HL-60 (cell line): ENCODE measurements around the gene GADD45A.

Experiments used
- POLR2AphosphoS5 ChIP-seq: IDR thresholded peaks from 2 replicates; pipeline ENCODE4 v1.6.1; 2012; ENCODE audit warnings: low read depth
- TF ChIP-seq, protein P1 (sequence below): IDR thresholded peaks from one replicate; pipeline ENCODE4 v1.5.1; 2011; ENCODE audit warnings: low read length, control low read depth, inconsistent platforms; ENCODE audit not compliant: insufficient read depth

DNA sequence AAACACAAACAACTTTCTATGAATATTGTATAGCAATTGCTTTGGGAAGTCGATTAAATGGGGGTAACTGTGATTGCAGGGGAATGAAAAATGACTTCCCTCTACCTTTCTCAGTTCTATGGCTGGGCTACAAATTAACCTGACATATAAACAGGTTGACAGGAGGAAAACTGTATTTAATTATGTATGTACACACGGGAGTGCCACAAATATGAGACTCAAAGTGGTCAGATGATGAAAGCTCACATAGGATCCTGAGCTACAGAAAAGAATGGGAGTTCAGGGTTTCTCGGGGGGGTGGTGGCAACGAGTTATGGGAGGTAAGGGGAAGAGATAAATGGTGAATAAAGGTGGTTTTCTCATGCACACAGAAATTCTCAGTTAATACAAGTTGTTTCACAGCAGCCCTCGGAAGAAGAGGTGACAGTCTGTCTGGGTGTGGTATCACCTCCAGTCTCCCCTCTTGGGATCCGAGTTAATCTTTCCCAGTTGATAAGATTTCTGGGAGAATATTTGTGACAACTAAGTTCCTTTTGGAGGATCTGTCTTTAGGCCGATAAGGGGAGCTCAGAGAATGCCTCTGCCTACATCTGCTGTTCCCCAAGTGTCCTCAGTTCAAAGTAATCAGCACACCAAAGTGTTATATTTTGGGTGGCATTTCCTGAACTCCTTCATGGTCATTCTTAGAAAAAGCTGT, 26.3 kb downstream of the GADD45A start:
- TF ChIP-seq, protein P1, sequence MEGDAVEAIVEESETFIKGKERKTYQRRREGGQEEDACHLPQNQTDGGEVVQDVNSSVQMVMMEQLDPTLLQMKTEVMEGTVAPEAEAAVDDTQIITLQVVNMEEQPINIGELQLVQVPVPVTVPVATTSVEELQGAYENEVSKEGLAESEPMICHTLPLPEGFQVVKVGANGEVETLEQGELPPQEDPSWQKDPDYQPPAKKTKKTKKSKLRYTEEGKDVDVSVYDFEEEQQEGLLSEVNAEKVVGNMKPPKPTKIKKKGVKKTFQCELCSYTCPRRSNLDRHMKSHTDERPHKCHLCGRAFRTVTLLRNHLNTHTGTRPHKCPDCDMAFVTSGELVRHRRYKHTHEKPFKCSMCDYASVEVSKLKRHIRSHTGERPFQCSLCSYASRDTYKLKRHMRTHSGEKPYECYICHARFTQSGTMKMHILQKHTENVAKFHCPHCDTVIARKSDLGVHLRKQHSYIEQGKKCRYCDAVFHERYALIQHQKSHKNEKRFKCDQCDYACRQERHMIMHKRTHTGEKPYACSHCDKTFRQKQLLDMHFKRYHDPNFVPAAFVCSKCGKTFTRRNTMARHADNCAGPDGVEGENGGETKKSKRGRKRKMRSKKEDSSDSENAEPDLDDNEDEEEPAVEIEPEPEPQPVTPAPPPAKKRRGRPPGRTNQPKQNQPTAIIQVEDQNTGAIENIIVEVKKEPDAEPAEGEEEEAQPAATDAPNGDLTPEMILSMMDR = no peak
- no peak for TF ChIP-seq POLR2AphosphoS5
